Endothelial cell of umbilical vein (primary cell): ENCODE data around the gene TYW1. TPM values are rescaled to one million over a fixed set of nuclear protein-coding genes. Genes with fewer than 3 reads are reported as not detected.
"Not testable (repeated sequence)": the region's sequence is repeated elsewhere in the genome, so short reads cannot be mapped to it uniquely, and the experiment has no call there.

Experiments
- BruUV-seq: library from RNA; stranded (reverse); fragments of 400-500 nt; replicated peaks from 2 replicates; lab custom pipeline; 2021; lab: Mats Ljungman, UMichigan
- CTCF ChIA-PET: fragments of 300-600, 350-600 bp; sonication (Branson Sonifier 250); formaldehyde crosslinking; loops from one replicate; lab custom pipeline; 2021; ENCODE audit warnings: antibody characterized with exemption, inconsistent platforms; lab: Charles Lee
- POLR2A ChIA-PET: fragments of 300-600, 350-600 bp; sonication (Branson Sonifier 250); formaldehyde crosslinking; loops from one replicate; lab custom pipeline; 2021; ENCODE audit warnings: antibody characterized with exemption, inconsistent platforms; lab: Charles Lee
- DNase-seq: peaks from one replicate; pipeline ENCODE4 v3.0.0-alpha.2; 2011; ENCODE audit warnings: low read depth, low spot score
- FAIRE-seq: peaks from 2 replicates; lab custom pipeline; 2011; peaks lifted over from hg19 to GRCh38; lab: Jason Lieb, UNC
- H2AFZ ChIP-seq: 2 replicates; pipeline ENCODE4 v1.6.0; 2012; ENCODE audit warnings: low read depth, low read length, control low read depth, inconsistent platforms
- H3K27ac ChIP-seq: 2 replicates; pipeline ENCODE4 v1.5.1; 2011; ENCODE audit warnings: low read depth, mild to moderate bottlenecking, control low read depth, low read length, moderate library complexity; ENCODE audit not compliant: insufficient read depth
- H3K27me3 ChIP-seq, 2 experiments: 2 replicates each; pipeline versions ENCODE4 v1.6.0 to v1.6.1; 2011; ENCODE audit warnings: low read length in 2 of 2, mixed read lengths in 1 of 2; ENCODE audit not compliant: control insufficient read depth in 2 of 2, insufficient read depth in 2 of 2
- H3K36me3 ChIP-seq, 2 experiments: 2 replicates in 1 of 2; 3 replicates in 1 of 2; pipeline ENCODE4 v1.5.1; 2011; ENCODE audit warnings: low read length in 2 of 2, mild to moderate bottlenecking in 1 of 2, moderate library complexity in 1 of 2; ENCODE audit not compliant: control insufficient read depth in 2 of 2, insufficient read depth in 2 of 2; ENCODE audit errors: extremely low read depth in 1 of 2
- H3K4me1 ChIP-seq: 3 replicates; pipeline ENCODE4 v1.5.1; 2011; ENCODE audit warnings: mild to moderate bottlenecking, low read length; ENCODE audit not compliant: control insufficient read depth, insufficient read depth; ENCODE audit errors: extremely low read depth
- H3K4me2 ChIP-seq: 2 replicates; pipeline ENCODE4 v1.6.1; 2011; ENCODE audit warnings: low read length, control low read depth, mixed read lengths; ENCODE audit not compliant: insufficient read depth
- H3K4me3 ChIP-seq, 3 experiments: fragments of 200-600 bp in 1 of 3; sonication (generic), shearing (Covaris generic) in 1 of 3; replicated peaks in 1 of 3; 2 replicates each; pipeline ENCODE4 v1.5.1; 2011 to 2016; ENCODE audit warnings: control low read depth in 3 of 3, low read length in 3 of 3, mild to moderate bottlenecking in 2 of 3, inconsistent platforms in 1 of 3, low read depth in 1 of 3, moderate library complexity in 1 of 3; ENCODE audit not compliant: insufficient read depth in 1 of 3
- H3K79me2 ChIP-seq: 2 replicates; pipeline ENCODE4 v1.6.0; 2012; ENCODE audit warnings: low read length, inconsistent platforms; ENCODE audit not compliant: control insufficient read depth, insufficient read depth
- H3K9ac ChIP-seq: replicated peaks from 2 replicates; pipeline ENCODE3; 2011; ENCODE audit warnings: low read length, control low read depth; ENCODE audit not compliant: insufficient read depth; ENCODE audit errors: extremely low read depth
- H3K9me1 ChIP-seq: replicated peaks from 3 replicates; pipeline ENCODE4 v1.6.0; 2011; ENCODE audit warnings: mild to moderate bottlenecking, low read length; ENCODE audit not compliant: control insufficient read depth, insufficient read depth; ENCODE audit errors: extremely low read depth
- H3K9me3 ChIP-seq: replicated peaks from 2 replicates; pipeline ENCODE4 v1.5.1; 2012; ENCODE audit warnings: low read length, inconsistent platforms; ENCODE audit not compliant: control insufficient read depth, insufficient read depth
- H4K20me1 ChIP-seq: replicated peaks from 2 replicates; pipeline ENCODE3; 2011; ENCODE audit warnings: mild to moderate bottlenecking, low read length; ENCODE audit not compliant: control insufficient read depth, insufficient read depth; ENCODE audit errors: extremely low read depth
- dilution Hi-C: fragments of 300-500 bp; cut with MboI; formaldehyde crosslinking; loops from one replicate; pipeline ENCODE4 v1.15.0; 2019; ENCODE audit warnings: low sequenced_read_pairs; ENCODE audit not compliant: extremely low pct_ligation_motif_present
- intact Hi-C: fragments of 100-400 bp; cut with micrococcal nuclease; formaldehyde crosslinking; loops from one replicate; pipeline ENCODE4 v1.10.0; 2022
- polyA plus RNA-seq, 4 experiments: library from polyadenylated mRNA; depleted of rRNA in 3 of 4; stranded (reverse) in 3 of 4; unstranded in 1 of 4; fragments of >200 nt; gene quantifications; 2 replicates each; pipeline versions ENCODE4 v1.2.1 to v1.2.3, GENCODE V29; 2011 to 2012; ENCODE audit warnings: missing spikeins in 1 of 4
- total RNA-seq: library from RNA; stranded (reverse); gene quantifications from 2 replicates; pipeline ENCODE4 v1.2.3, GENCODE V29; 2021

The TYW1 gene
- total and polyA plus RNA-seq, 2 donors (not counting 3 experiments of a cell fraction or from before 2014, with no cell fraction given), result 7.7 to 15.9 TPM

GRCh38 chr7:67149131-67149530, 152.5 kb downstream of the TYW1 start:
- H3K9me1 ChIP-seq, H3K4me2 ChIP-seq, H3K4me3 ChIP-seq, H4K20me1 ChIP-seq, H3K9me3 ChIP-seq, H3K36me3 ChIP-seq, POLR2A ChIA-PET, BruUV-seq, H3K9ac ChIP-seq, H3K27me3 ChIP-seq, DNase-seq, H3K27ac ChIP-seq, H2AFZ ChIP-seq, intact Hi-C loops, H3K4me1 ChIP-seq, H3K79me2 ChIP-seq, CTCF ChIA-PET, FAIRE-seq, dilution Hi-C loops: not testable (repeated sequence)

GRCh38 chr7:67154374-67154773, 157.7 kb downstream of the TYW1 start:
- H3K4me1 ChIP-seq, H3K27ac ChIP-seq, DNase-seq, FAIRE-seq, H3K9ac ChIP-seq, intact Hi-C loops, H3K9me1 ChIP-seq, H3K27me3 ChIP-seq, H3K4me2 ChIP-seq, CTCF ChIA-PET, H4K20me1 ChIP-seq, H3K9me3 ChIP-seq, H3K79me2 ChIP-seq, dilution Hi-C loops, H3K36me3 ChIP-seq, H2AFZ ChIP-seq, H3K4me3 ChIP-seq, BruUV-seq, POLR2A ChIA-PET: not testable (repeated sequence)

- H3K27me3 ChIP-seq, H3K27ac ChIP-seq, dilution Hi-C loops, H3K9ac ChIP-seq, BruUV-seq, H3K9me1 ChIP-seq, H3K4me3 ChIP-seq, FAIRE-seq, POLR2A ChIA-PET, H2AFZ ChIP-seq, DNase-seq, intact Hi-C loops, H3K79me2 ChIP-seq, H3K36me3 ChIP-seq, H3K4me1 ChIP-seq, H3K4me2 ChIP-seq, CTCF ChIA-PET, H4K20me1 ChIP-seq, H3K9me3 ChIP-seq: not testable (repeated sequence)
Measured at GRCh38 chr7:67156064-67156463, 159.4 kb downstream of the TYW1 start.

GRCh38 chr7:67163285-67163684, 166.7 kb downstream of the TYW1 start:
- dilution Hi-C loops, H3K36me3 ChIP-seq, H3K4me1 ChIP-seq, BruUV-seq, CTCF ChIA-PET, H3K27ac ChIP-seq, DNase-seq, H4K20me1 ChIP-seq, H2AFZ ChIP-seq, H3K9me1 ChIP-seq, H3K4me3 ChIP-seq, H3K27me3 ChIP-seq, intact Hi-C loops, POLR2A ChIA-PET, H3K9me3 ChIP-seq, FAIRE-seq, H3K9ac ChIP-seq, H3K4me2 ChIP-seq, H3K79me2 ChIP-seq: not testable (repeated sequence)
